Hepatocyte (in vitro differentiated cells): ENCODE results near the gene KRT85.

Experiments used
- EZH2 ChIP-seq: fragments of 200-600 bp; sonication (generic); IDR thresholded peaks from 2 replicates; pipeline ENCODE4 v1.6.1; 2016; ENCODE audit warnings: antibody characterized with exemption, mild to moderate bottlenecking, borderline replicate concordance
- TF ChIP-seq, protein P1 (sequence below): fragments of 200-600 bp; sonication (generic); IDR thresholded peaks from 2 replicates; pipeline ENCODE4 v1.5.1; 2016; ENCODE audit warnings: antibody characterized with exemption, mild to moderate bottlenecking; ENCODE audit not compliant: poor library complexity

DNA sequence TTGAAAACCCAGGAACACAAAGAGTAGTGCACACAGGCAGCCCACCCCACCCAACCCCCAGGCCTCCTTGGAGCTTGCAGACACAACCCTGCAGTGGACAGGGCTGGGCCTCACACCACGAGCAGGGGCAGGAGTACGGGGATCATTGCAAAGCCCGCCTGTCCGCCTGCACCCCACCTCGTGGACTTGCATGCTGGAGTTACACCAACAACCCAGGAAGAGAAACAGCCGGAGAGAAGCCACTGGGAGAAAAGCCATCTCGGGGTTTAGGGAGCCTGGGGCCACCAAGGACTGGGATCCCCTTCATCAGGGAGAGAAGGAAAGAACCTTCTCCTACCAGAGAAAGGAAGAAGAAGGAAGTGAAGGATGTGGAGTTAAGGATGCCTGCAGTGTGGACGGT, 10.0 kb upstream of the KRT85 start:
- TF ChIP-seq, protein P1, sequence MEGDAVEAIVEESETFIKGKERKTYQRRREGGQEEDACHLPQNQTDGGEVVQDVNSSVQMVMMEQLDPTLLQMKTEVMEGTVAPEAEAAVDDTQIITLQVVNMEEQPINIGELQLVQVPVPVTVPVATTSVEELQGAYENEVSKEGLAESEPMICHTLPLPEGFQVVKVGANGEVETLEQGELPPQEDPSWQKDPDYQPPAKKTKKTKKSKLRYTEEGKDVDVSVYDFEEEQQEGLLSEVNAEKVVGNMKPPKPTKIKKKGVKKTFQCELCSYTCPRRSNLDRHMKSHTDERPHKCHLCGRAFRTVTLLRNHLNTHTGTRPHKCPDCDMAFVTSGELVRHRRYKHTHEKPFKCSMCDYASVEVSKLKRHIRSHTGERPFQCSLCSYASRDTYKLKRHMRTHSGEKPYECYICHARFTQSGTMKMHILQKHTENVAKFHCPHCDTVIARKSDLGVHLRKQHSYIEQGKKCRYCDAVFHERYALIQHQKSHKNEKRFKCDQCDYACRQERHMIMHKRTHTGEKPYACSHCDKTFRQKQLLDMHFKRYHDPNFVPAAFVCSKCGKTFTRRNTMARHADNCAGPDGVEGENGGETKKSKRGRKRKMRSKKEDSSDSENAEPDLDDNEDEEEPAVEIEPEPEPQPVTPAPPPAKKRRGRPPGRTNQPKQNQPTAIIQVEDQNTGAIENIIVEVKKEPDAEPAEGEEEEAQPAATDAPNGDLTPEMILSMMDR, result no peak
- no peak for TF ChIP-seq EZH2
